Endothelial cell of umbilical vein (primary cell): ENCODE data around the gene CTSW. TPM values are rescaled to one million over a fixed set of nuclear protein-coding genes. Genes with fewer than 3 reads are reported as not detected.

Source experiments
- BruUV-seq: library from RNA; stranded (reverse); fragments of 400-500 nt; replicated peaks from 2 replicates; lab custom pipeline; 2021; lab: Mats Ljungman, UMichigan
- CTCF ChIA-PET: fragments of 300-600, 350-600 bp; sonication (Branson Sonifier 250); formaldehyde crosslinking; loops from one replicate; lab custom pipeline; 2021; ENCODE audit warnings: antibody characterized with exemption, inconsistent platforms; lab: Charles Lee
- POLR2A ChIA-PET: fragments of 300-600, 350-600 bp; sonication (Branson Sonifier 250); formaldehyde crosslinking; loops from one replicate; lab custom pipeline; 2021; ENCODE audit warnings: antibody characterized with exemption, inconsistent platforms; lab: Charles Lee
- DNase-seq: peaks from one replicate; pipeline ENCODE4 v3.0.0-alpha.2; 2011; ENCODE audit warnings: low read depth, low spot score
- FAIRE-seq: peaks from 2 replicates; lab custom pipeline; 2011; peaks lifted over from hg19 to GRCh38; lab: Jason Lieb, UNC
- H2AFZ ChIP-seq: 2 replicates; pipeline ENCODE4 v1.6.0; 2012; ENCODE audit warnings: low read depth, low read length, control low read depth, inconsistent platforms
- H3K27ac ChIP-seq: 2 replicates; pipeline ENCODE4 v1.5.1; 2011; ENCODE audit warnings: low read depth, mild to moderate bottlenecking, control low read depth, low read length, moderate library complexity; ENCODE audit not compliant: insufficient read depth
- H3K27me3 ChIP-seq, 2 experiments: 2 replicates each; pipeline versions ENCODE4 v1.6.0 to v1.6.1; 2011; ENCODE audit warnings: low read length in 2 of 2, mixed read lengths in 1 of 2; ENCODE audit not compliant: control insufficient read depth in 2 of 2, insufficient read depth in 2 of 2
- H3K36me3 ChIP-seq, 2 experiments: 2 replicates in 1 of 2; 3 replicates in 1 of 2; pipeline ENCODE4 v1.5.1; 2011; ENCODE audit warnings: low read length in 2 of 2, mild to moderate bottlenecking in 1 of 2, moderate library complexity in 1 of 2; ENCODE audit not compliant: control insufficient read depth in 2 of 2, insufficient read depth in 2 of 2; ENCODE audit errors: extremely low read depth in 1 of 2
- H3K4me1 ChIP-seq: 3 replicates; pipeline ENCODE4 v1.5.1; 2011; ENCODE audit warnings: mild to moderate bottlenecking, low read length; ENCODE audit not compliant: control insufficient read depth, insufficient read depth; ENCODE audit errors: extremely low read depth
- H3K4me2 ChIP-seq: 2 replicates; pipeline ENCODE4 v1.6.1; 2011; ENCODE audit warnings: low read length, control low read depth, mixed read lengths; ENCODE audit not compliant: insufficient read depth
- H3K4me3 ChIP-seq, 3 experiments: fragments of 200-600 bp in 1 of 3; sonication (generic), shearing (Covaris generic) in 1 of 3; replicated peaks in 1 of 3; 2 replicates each; pipeline ENCODE4 v1.5.1; 2011 to 2016; ENCODE audit warnings: control low read depth in 3 of 3, low read length in 3 of 3, mild to moderate bottlenecking in 2 of 3, inconsistent platforms in 1 of 3, low read depth in 1 of 3, moderate library complexity in 1 of 3; ENCODE audit not compliant: insufficient read depth in 1 of 3
- H3K79me2 ChIP-seq: 2 replicates; pipeline ENCODE4 v1.6.0; 2012; ENCODE audit warnings: low read length, inconsistent platforms; ENCODE audit not compliant: control insufficient read depth, insufficient read depth
- H3K9ac ChIP-seq: replicated peaks from 2 replicates; pipeline ENCODE3; 2011; ENCODE audit warnings: low read length, control low read depth; ENCODE audit not compliant: insufficient read depth; ENCODE audit errors: extremely low read depth
- H3K9me1 ChIP-seq: replicated peaks from 3 replicates; pipeline ENCODE4 v1.6.0; 2011; ENCODE audit warnings: mild to moderate bottlenecking, low read length; ENCODE audit not compliant: control insufficient read depth, insufficient read depth; ENCODE audit errors: extremely low read depth
- H3K9me3 ChIP-seq: replicated peaks from 2 replicates; pipeline ENCODE4 v1.5.1; 2012; ENCODE audit warnings: low read length, inconsistent platforms; ENCODE audit not compliant: control insufficient read depth, insufficient read depth
- H4K20me1 ChIP-seq: replicated peaks from 2 replicates; pipeline ENCODE3; 2011; ENCODE audit warnings: mild to moderate bottlenecking, low read length; ENCODE audit not compliant: control insufficient read depth, insufficient read depth; ENCODE audit errors: extremely low read depth
- EZH2 ChIP-seq: IDR thresholded peaks from 2 replicates; pipeline ENCODE4 v1.6.1; 2012; ENCODE audit warnings: borderline replicate concordance, low read depth, mild to moderate bottlenecking, moderate library complexity, low read length, inconsistent platforms; ENCODE audit not compliant: severe bottlenecking
- FOS ChIP-seq: IDR thresholded peaks from 2 replicates; pipeline ENCODE4 v1.6.1; 2011; ENCODE audit warnings: mild to moderate bottlenecking, low read length, moderate library complexity, borderline replicate concordance; ENCODE audit not compliant: insufficient read depth
- GATA2 ChIP-seq: IDR thresholded peaks from 2 replicates; pipeline ENCODE4 v1.7.0; 2011; ENCODE audit warnings: low read depth, mild to moderate bottlenecking, moderate library complexity, mixed read lengths, low read length; ENCODE audit not compliant: insufficient read length, insufficient read depth
- JUN ChIP-seq: IDR thresholded peaks from 2 replicates; pipeline ENCODE4 v1.6.1; 2011; ENCODE audit warnings: borderline replicate concordance, low read depth; ENCODE audit not compliant: insufficient read length, insufficient read depth
- MYC ChIP-seq: IDR thresholded peaks from one replicate; pipeline ENCODE4 v1.6.1; 2011; ENCODE audit warnings: mild to moderate bottlenecking, low read depth, low read length
- POLR2AphosphoS5 ChIP-seq: IDR thresholded peaks from 2 replicates; pipeline ENCODE4 v1.6.1; 2012; ENCODE audit warnings: low read depth, mild to moderate bottlenecking, control low read depth, low read length, moderate library complexity; ENCODE audit not compliant: insufficient read depth
- dilution Hi-C: fragments of 300-500 bp; cut with MboI; formaldehyde crosslinking; loops from one replicate; pipeline ENCODE4 v1.15.0; 2019; ENCODE audit warnings: low sequenced_read_pairs; ENCODE audit not compliant: extremely low pct_ligation_motif_present
- intact Hi-C: fragments of 100-400 bp; cut with micrococcal nuclease; formaldehyde crosslinking; loops from one replicate; pipeline ENCODE4 v1.10.0; 2022
- polyA plus RNA-seq, 4 experiments: library from polyadenylated mRNA; depleted of rRNA in 3 of 4; stranded (reverse) in 3 of 4; unstranded in 1 of 4; fragments of >200 nt; gene quantifications; 2 replicates each; pipeline versions ENCODE4 v1.2.1 to v1.2.3, GENCODE V29; 2011 to 2012; ENCODE audit warnings: missing spikeins in 1 of 4
- total RNA-seq: library from RNA; stranded (reverse); gene quantifications from 2 replicates; pipeline ENCODE4 v1.2.3, GENCODE V29; 2021
- TF ChIP-seq, protein P1 (sequence below), 2 donors: IDR thresholded peaks; 1 replicate in 1 of 2; 2 replicates in 1 of 2; pipeline ENCODE4 v1.5.1; 2011; ENCODE audit warnings: low read length in 2 of 2, mild to moderate bottlenecking in 2 of 2, moderate library complexity in 2 of 2, control low read depth in 1 of 2, inconsistent platforms in 1 of 2, low read depth in 1 of 2; ENCODE audit not compliant: insufficient read depth in 1 of 2; ENCODE audit errors: extremely low read depth in 1 of 2

The CTSW gene
- total and polyA plus RNA-seq, 2 donors (not counting 3 experiments of a cell fraction or from before 2014, with no cell fraction given) = not detected

DNA sequence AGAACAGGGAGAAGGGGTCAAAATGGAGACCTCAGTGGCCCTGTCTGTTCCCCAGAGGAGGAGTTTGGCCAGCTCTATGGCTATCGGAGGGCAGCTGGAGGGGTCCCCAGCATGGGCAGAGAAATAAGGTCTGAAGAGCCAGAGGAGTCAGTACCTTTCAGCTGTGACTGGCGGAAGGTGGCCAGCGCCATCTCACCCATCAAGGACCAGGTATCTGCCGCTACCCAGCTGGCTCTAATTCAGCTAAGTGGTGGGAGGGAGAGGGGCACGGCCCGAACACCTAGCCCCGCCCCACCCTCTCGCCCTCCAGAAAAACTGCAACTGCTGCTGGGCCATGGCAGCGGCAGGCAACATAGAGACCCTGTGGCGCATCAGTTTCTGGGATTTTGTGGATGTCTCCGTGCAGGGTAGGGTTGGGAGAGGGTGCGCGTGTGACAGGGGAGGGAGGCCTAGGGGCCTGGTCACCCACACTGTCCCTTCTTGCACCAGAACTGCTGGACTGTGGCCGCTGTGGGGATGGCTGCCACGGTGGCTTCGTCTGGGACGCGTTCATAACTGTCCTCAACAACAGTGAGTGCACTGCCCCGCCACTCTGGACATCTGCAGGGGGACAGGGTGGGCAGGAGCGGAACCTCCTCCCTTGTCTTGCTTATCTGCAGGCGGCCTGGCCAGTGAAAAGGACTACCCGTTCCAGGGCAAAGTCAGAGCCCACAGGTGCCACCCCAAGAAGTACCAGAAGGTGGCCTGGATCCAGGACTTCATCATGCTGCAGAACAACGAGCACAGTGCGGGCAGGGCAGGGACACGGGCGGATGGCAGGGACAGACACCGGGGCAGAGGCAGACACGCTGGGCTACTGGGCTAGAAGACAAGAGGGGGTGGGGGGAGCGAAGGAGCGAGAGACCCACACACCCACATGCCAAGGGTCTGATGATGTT is 2.8 kb downstream of the CTSW start:
- ChIA-PET CTCF (interaction anchor here (1.1 to 1.8 kb wide), 2 partner anchors 22 to 103 kb away, joined by 3 to 4 read pairs; partner anchors contain the start of gene MUS81), POLR2A (interaction anchor here (0.5 kb wide), 1 partner anchor 373 kb away, joined by 4 read pairs; no protein-coding TSS in a partner anchor)
- TF ChIP-seq POLR2AphosphoS5 = no peak
- TF ChIP-seq MYC = no peak
- TF ChIP-seq JUN = no peak
- TF ChIP-seq GATA2 = no peak
- TF ChIP-seq EZH2 = no peak
- TF ChIP-seq FOS = no peak
- TF ChIP-seq, protein P1, sequence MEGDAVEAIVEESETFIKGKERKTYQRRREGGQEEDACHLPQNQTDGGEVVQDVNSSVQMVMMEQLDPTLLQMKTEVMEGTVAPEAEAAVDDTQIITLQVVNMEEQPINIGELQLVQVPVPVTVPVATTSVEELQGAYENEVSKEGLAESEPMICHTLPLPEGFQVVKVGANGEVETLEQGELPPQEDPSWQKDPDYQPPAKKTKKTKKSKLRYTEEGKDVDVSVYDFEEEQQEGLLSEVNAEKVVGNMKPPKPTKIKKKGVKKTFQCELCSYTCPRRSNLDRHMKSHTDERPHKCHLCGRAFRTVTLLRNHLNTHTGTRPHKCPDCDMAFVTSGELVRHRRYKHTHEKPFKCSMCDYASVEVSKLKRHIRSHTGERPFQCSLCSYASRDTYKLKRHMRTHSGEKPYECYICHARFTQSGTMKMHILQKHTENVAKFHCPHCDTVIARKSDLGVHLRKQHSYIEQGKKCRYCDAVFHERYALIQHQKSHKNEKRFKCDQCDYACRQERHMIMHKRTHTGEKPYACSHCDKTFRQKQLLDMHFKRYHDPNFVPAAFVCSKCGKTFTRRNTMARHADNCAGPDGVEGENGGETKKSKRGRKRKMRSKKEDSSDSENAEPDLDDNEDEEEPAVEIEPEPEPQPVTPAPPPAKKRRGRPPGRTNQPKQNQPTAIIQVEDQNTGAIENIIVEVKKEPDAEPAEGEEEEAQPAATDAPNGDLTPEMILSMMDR (IDR thresholded peaks at IDR 0.05; ENCODE audit: extremely low read depth in 1 of 2, insufficient read depth in 1 of 2, low read depth in 1 of 2, low read length in 2 of 2) = no peak
- Histone ChIP-seq H3K9me3 (no peaks in the 10 kb centered on the region), H2AFZ (no peak overlapping the region), H3K4me2 (no peak overlapping the region), H3K9me1 (no peaks in the 10 kb centered on the region), H3K27ac (no peak overlapping the region), H4K20me1 (no peaks in the 10 kb centered on the region), H3K36me3 (peaks cover 4 to 30% of the 10 kb centered on the region in 2 experiments), H3K79me2 (peaks cover 6% of the 10 kb centered on the region), H3K27me3 (no peaks in the 10 kb centered on the region), H3K4me1 (peaks cover 6% of the 10 kb centered on the region), H3K4me3 (no peak overlapping the region), H3K9ac (no peak overlapping the region)
- FAIRE-seq (no peak), DNase-seq (no peak)
- BruUV-seq = no TSS peak
- dilution Hi-C loops (no loop called here), intact Hi-C loops (no loop called here)
